ENCODE measurements around the gene HAUS8.
"Not testable (repeated sequence)": the region's sequence is repeated elsewhere in the genome, so short reads cannot be mapped to it uniquely, and the experiment has no call there.

The HAUS8 gene

GRCh38 chr19:17101686-17102628 is 26.7 kb upstream of the HAUS8 start:
- DNase-seq (ENCODE audit: low read depth) = no peak

DNA sequence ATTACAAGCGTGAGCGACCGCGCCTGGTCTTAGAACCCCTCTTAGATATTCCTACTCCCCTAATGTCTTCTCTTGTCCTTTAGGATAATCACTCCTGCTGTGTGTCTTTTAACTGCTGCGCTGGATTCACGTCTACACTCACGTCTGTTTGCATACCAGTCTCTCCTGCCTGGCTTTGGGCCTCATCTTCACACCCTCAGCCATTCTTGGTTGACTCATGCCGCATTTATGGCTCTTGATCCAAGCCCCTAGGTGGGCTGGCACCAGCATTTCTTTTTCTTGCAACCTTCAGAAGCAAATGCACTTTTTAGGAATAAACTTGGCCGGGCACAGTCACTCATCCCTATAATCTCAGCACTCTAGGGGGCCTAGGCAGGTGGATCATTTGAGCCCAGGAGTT is 23.1 kb upstream of the HAUS8 start:
- DNase-seq (ENCODE audit: low read depth) = no peak

DNA sequence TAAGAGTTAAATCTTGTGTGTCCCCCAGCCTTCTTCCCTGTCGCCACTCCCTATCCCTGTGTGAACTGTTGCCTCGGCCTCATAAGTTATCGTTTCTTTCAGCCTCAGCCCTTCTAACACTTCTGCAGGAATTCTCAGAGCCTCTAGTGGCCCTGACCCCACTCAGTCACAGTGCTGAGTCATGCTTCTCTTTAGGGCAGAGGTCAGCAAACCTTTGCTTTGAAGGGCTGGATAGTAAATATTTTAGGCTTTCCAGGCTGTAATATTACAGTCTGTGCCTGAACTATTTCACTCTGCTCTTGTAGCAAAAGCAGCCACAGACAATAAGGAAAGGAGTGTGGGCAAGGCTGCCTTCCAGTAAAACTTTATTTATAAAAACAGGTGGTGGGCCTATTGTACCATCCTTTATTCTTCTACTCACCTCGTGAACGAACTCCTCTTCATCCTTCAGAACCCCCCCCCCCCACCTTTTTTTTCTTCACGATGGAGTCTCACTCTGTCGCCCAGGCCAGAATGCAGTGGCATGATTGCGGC is 22.4 kb upstream of the HAUS8 start:
- no peak for DNase-seq (ENCODE audit: low read depth)

DNA sequence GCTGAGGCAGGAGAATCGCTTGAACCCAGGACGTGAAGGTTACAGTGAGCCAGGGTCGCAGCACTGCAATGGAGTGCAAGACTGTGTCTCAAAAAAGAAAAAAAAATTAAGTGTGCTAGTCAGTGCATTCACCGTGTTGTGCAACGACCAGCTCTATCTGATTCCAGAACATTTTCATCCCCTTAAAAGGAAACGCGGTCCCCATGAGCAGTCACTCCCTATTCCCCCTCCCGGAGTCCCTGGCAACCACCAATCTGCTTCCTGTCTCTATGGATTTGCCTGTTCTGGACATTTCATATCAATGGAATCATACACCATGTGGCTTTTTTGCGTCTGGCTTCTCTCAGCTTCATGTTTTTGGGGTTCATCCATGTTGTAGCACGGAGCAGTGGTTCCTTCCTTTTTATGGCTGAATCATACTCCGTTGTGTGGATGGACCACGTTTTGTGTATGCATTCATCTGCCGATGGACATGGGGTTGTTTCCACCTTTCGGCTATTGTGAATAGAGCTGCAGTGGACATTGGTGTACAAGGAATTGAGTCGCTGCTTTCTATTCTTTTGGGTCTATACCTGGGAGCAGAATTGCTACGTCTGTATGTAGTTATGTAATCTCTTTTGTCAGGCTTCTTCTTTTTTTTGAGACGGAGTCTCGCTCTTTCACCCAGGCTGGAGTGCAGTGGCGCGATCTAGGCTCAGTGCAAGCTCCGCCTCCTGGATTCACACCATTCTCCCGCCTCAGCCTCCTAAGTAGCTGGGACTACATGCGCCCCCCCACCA is 20.1 kb upstream of the HAUS8 start:
- DNase-seq (ENCODE audit: low read depth) = no peak

- not testable (repeated sequence) for DNase-seq (ENCODE audit: low read depth)
These were observed 19.4 kb upstream of the HAUS8 start for GRCh38 chr19:17094694-17095093.

DNA sequence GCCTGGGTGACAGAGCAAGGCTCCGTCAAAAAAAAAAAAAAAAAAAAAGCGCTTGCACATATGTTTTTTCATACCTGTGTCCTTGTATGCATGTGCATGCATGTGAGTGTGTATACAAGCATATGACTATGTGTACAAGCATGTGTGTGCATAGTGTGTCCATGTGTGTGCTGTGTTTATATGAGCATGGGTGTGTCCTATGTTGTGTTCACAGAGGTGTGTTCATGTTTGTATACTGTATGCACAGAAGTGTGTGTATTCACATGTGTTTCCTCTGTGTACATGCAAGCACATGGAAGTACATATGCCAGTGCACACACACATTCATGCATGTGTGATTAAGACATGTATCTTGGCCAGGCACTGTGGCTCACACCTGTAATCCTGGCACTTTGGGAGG is 17.4 kb upstream of the HAUS8 start:
- no peak for DNase-seq (ENCODE audit: low read depth)

DNA sequence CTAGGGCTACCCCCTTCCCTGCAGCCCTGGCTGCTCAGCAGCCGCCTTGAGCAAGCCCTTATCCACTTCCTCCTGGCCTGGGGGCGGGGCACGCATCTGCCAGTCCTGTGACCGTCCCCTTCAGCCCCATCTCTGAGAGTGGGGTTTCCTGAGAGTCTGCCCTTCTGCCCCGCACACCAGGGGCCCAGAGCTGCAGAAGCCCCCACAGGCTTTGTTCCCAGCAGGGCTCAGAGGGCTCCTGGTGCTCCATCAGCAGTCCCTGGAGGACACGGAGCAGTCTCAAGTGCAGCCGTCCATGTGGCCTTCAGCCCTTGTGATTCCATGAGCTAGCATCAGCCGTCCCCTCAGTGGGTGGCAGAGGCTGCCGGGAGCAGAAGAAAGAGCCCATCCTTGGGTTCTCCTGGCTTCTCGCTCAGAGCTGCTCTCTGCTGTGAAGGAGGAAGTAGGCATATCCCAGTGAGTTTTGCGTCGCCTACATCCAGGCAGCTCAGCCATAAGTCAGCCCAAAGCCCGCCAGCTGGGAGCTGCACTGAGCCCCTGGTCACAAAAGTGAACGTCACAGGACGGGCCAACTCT is 16.6 kb upstream of the HAUS8 start:
- no peak for DNase-seq (ENCODE audit: low read depth)

DNA sequence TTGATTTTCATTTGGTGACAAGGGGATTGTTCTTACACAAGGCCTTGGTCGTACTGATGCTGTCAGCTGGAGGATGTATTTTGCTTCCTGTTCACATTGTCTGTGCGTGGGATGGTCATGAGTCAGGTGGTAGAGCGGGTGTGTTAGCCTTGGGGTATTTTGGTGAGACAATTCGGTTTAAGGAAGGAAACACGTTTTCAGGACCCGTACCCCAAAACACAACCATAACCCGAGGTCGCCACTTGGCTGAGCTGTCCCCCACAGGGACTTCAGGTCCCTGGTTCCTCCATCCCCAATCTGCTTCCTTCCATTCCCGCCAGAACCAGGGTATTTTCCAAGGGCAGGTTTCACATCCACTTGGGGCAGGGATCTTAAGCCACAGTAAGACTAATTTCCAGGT is 15.3 kb upstream of the HAUS8 start:
- DNase-seq (ENCODE audit: low read depth) = no peak

DNA sequence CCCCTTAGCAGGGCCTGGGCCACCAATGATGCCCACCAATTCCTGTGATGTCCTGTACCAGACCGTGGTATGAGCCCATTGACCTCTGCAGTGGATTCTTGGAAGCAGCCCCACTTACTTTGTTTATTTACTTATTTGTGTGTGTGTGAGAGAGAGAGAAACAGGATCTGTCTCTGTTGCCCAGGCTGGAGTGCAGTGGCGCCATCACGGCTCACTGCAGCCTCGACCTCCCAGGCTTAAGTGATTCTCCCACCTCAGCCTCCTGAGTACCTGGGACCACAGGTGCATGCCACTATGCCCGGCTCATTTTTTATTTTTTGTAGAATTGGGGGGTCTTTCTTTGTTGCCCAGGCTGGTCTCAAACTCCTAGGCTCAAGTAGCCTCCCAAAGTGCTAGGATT is 13.3 kb upstream of the HAUS8 start:
- DNase-seq (ENCODE audit: low read depth) = no peak

GRCh38 chr19:17086834-17087233 is 11.6 kb upstream of the HAUS8 start:
- DNase-seq (ENCODE audit: low read depth) = no peak

GRCh38 chr19:17086120-17086519 is 10.9 kb upstream of the HAUS8 start:
- DNase-seq (ENCODE audit: low read depth) = no peak

DNA sequence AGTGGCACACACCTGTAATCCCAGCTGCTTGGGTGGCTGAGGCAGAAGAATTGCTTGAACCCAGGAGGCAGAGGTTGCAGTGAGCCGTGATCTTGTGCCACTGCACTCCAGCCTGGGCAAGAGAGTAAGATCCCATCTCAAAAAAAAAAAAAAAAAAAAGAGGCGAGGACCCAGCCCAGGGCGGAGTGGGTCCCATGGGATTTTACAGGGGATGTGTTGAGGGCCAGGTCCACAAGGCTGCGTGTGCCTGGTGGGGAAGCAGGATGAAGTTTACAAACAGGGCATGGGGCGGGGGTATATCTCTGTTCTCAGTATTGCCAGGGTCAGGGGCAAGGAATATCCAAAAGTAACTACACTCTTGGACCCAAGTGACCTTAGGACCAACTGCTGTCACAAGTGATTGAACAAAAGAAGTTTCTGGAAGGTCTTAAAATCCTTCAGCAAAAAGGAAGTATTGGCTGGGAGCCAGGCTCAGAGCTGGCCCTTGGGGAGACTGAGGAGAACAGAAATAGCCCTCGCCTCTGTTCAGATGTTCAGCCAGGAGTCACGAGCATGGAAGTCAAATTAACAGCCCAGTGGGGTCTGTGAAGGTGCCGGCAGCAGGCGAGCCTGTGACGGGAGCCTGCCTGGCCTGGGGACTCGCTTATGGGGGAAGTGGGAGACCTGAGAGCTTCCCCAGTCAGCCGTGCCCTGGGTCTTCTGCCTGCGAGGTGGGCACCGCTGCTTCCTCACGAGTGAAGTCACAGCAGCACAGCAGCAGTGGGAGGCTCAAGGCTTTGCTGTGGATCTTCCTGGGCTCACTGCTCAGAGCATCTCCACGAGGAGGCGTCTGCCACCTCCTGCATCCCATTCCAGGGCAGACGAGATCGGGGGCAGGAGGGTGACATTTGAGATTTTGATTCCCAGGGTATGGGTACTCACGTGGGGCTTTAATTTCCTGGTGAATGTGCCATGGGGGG is 6.7 kb upstream of the HAUS8 start:
- no peak for DNase-seq (ENCODE audit: low read depth)

DNA sequence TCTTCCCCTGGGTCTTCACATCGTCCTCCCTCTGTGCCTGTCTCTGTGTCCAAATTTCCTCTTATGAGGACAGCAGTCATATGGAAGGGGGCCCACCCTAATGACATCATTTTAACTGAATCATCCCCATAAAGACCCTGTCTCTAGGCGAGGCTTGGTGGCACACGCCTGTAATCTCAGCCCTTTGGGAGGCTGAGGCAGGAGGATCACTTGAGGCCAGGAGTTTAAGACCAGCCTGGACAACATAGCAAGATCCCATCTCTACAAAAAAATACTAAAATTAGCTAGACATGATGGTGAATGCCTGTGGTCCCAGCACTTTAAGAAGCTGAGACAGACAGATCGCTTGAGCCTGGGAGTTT is 5.2 kb upstream of the HAUS8 start:
- DNase-seq (ENCODE audit: low read depth) = no peak

- DNase-seq (ENCODE audit: low read depth) = peak; percentile 44
These were observed 4.6 kb upstream of the HAUS8 start for GRCh38 chr19:17079710-17080439.

DNA sequence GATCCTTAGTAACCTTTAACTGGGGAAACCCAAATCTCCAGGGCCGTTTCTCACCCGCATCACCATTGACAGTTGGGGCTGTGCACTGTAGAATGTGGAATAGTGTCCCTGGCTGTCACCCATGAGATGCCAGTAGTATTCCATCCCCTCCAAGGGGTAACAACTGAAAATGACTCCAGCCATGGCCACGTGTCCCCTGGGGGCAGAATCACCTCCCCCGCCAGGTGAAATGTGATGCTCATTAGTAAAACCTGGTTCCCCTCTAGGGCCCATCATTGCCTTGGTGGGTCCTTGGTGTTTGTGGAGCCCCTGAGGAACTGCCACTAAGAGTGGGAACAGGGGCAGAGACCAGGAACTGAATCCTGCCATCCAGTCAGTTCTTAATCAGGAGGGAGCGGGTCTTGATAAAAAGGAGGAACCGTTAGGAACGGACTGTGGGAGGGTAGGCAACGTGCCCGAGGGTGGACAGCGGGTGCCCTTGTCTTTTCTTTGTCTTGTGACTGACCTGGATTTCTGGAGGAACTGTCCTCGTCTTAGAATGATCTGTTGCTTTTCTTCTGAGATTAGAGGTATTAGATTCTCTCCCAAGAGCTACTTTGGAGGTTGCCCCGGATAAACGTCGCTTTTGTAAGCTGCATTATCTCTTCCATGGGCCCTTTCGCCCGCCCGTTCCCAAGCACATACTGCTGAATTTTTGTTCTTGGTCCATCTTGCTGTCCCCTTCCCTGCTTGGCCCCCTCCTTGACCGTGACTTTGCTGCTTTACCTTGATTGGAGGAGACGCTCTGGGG is 3.9 kb upstream of the HAUS8 start:
- DNase-seq (ENCODE audit: low read depth) = no peak

- DNase-seq (ENCODE audit: low read depth) = no peak
These were observed 3.0 kb upstream of the HAUS8 start for GRCh38 chr19:17078036-17078919.

DNA sequence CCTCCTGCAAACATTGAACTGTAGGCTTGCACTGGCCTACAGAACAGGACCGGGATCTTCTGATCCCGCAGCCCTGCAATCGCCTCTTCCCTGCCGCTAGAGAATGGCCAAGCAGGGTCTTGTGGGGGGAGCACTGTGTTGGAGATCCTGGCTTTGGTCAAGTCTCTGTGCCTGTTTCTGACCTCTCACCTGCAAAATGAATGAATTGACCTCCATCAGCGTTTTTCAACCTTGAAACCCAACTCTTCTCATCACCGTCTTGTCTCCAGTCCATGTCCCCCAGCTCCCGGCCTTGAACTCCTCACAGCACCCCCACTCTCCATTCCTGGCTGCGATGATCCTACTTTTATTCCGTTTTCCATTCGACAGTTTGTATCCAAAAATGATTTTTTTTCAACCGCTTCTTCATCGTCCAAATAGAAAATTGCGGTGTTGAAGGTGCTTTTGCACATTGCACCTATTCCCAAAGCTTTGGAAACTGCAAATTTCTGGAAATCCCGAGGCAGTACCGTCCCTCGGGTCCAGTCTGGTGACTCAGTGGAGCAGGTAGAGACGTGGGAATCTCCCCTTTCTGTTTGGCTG is 2.3 kb upstream of the HAUS8 start:
- no peak for DNase-seq (ENCODE audit: low read depth)

GRCh38 chr19:17076543-17076991 is 1.3 kb upstream of the HAUS8 start:
- peak; percentile 10 for DNase-seq (ENCODE audit: low read depth)

Measured in activated T-helper 1 cell treated with Interleukin-2 at 50 U/mL for 16 hours (primary cell).